A549 (cell line): ENCODE measurements around the gene RIN3.

Source experiments
- CBX2 ChIP-seq: fragments of 200-600 bp; sonication (generic); IDR thresholded peaks from 2 replicates; pipeline ENCODE4 v1.6.1; 2016; ENCODE audit warnings: low read depth, mild to moderate bottlenecking, borderline replicate concordance
- CEBPB ChIP-seq, 2 experiments: fragments of >200 bp in 1 of 2; sonication (Bioruptor Twin) in 1 of 2; formaldehyde crosslinking in 1 of 2; IDR thresholded peaks; 2 replicates each; pipeline ENCODE4 v1.6.1; 2012 to 2016
- CTCF ChIP-seq: fragments of >200 bp; sonication (Bioruptor Twin); formaldehyde crosslinking; IDR thresholded peaks from 3 replicates; pipeline ENCODE4 v1.5.1; 2016
- EP300 ChIP-seq, 2 experiments: fragments of >200 bp; sonication (Bioruptor Twin); formaldehyde crosslinking; IDR thresholded peaks; 2 replicates in 1 of 2; 3 replicates in 1 of 2; pipeline ENCODE4 v1.6.1; 2016 to 2017
- JUNB ChIP-seq: fragments of >200 bp; sonication (Bioruptor Twin); formaldehyde crosslinking; IDR thresholded peaks from 2 replicates; pipeline ENCODE4 v1.6.1; 2016
- MAFK ChIP-seq: fragments of 450-650 bp; IDR thresholded peaks from 2 replicates; pipeline ENCODE4 v1.6.1; 2014; ENCODE audit not compliant: partially characterized antibody
- MYC ChIP-seq: IDR thresholded peaks from 2 replicates; pipeline ENCODE4 v1.6.1; 2012; ENCODE audit warnings: mild to moderate bottlenecking, inconsistent platforms, low read length, improper control_type of control experiment, borderline replicate concordance
- NPAS2 ChIP-seq: fragments of 250-450 bp; sonication (Bioruptor Pico); IDR thresholded peaks from 2 replicates; pipeline ENCODE4 v1.8.0; 2022; ENCODE audit warnings: mild to moderate bottlenecking, moderate library complexity, borderline replicate concordance
- POLR2A ChIP-seq: IDR thresholded peaks from 2 replicates; pipeline ENCODE4 v1.6.1; 2012; ENCODE audit warnings: mild to moderate bottlenecking, low read length
- RFX5 ChIP-seq: fragments of 450-650 bp; IDR thresholded peaks from 2 replicates; pipeline ENCODE4 v1.7.1; 2014; ENCODE audit warnings: antibody characterized with exemption, mild to moderate bottlenecking, moderate library complexity
- RNF2 ChIP-seq: fragments of 200-600 bp; sonication (generic); IDR thresholded peaks from 2 replicates; pipeline ENCODE4 v1.6.1; 2016; ENCODE audit warnings: low read depth, mild to moderate bottlenecking, antibody characterized with exemption, moderate library complexity, borderline replicate concordance
- SMC3 ChIP-seq: fragments of >200 bp; sonication (Bioruptor Twin); formaldehyde crosslinking; IDR thresholded peaks from 3 replicates; pipeline ENCODE4 v1.6.1; 2018; ENCODE audit warnings: inconsistent platforms
- TF ChIP-seq, protein P1 (sequence below): fragments of 200-600 bp; sonication (generic); IDR thresholded peaks from 2 replicates; pipeline ENCODE4 v1.6.1; 2016; ENCODE audit warnings: antibody characterized with exemption, mild to moderate bottlenecking, moderate library complexity

GRCh38 chr14:92600318-92601053, 86.9 kb downstream of the RIN3 start:
- TF ChIP-seq JUNB (peak; percentile 70), MYC (no peak), POLR2A (no peak), SMC3 (peak; percentile 6; the same call in 1 of the 3 replicates), CEBPB (IDR thresholded peaks at IDR 0.05) (peak; percentile 83 to 93), RNF2 (no peak), CBX2 (no peak), MAFK (no peak), NPAS2 (CRISPR knock-in tag) (no peak), CTCF (peak; percentile 48), RFX5 (no peak), EP300 (IDR thresholded peaks at IDR 0.05) (peak in 1 of 2 experiments; percentile 54; a peak in 1 of 5 replicates)
- TF ChIP-seq, protein P1, sequence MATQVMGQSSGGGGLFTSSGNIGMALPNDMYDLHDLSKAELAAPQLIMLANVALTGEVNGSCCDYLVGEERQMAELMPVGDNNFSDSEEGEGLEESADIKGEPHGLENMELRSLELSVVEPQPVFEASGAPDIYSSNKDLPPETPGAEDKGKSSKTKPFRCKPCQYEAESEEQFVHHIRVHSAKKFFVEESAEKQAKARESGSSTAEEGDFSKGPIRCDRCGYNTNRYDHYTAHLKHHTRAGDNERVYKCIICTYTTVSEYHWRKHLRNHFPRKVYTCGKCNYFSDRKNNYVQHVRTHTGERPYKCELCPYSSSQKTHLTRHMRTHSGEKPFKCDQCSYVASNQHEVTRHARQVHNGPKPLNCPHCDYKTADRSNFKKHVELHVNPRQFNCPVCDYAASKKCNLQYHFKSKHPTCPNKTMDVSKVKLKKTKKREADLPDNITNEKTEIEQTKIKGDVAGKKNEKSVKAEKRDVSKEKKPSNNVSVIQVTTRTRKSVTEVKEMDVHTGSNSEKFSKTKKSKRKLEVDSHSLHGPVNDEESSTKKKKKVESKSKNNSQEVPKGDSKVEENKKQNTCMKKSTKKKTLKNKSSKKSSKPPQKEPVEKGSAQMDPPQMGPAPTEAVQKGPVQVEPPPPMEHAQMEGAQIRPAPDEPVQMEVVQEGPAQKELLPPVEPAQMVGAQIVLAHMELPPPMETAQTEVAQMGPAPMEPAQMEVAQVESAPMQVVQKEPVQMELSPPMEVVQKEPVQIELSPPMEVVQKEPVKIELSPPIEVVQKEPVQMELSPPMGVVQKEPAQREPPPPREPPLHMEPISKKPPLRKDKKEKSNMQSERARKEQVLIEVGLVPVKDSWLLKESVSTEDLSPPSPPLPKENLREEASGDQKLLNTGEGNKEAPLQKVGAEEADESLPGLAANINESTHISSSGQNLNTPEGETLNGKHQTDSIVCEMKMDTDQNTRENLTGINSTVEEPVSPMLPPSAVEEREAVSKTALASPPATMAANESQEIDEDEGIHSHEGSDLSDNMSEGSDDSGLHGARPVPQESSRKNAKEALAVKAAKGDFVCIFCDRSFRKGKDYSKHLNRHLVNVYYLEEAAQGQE, result no peak
